ENCODE measurements around the gene ABCC10.
A peak's percentile ranks its signal among the peaks of the same experiment; 100 is the strongest.
"Not testable (repeated sequence)": the region's sequence is repeated elsewhere in the genome, so short reads cannot be mapped to it uniquely, and the experiment has no call there.

Gene ABCC10

DNA sequence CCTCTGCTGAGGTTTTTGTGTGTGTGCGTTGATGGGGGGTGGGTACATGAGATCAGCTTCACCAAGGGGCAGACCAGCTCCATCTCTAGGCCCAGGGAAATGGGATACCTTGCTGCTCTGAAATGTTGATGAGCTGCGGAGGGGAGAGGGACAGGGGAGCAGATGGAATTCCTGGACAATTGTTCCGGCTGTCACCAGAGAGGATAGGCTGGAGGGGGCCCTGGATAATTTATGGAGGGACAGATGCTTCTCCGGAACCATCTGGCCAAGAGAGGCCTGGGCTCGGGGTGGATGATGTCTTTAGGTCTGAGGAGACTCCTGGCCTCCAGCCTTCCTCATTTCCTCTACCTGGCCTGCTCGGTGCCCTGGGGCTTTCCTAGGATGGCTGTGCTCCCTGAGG is 48.2 kb downstream of the ABCC10 start:
- no peak for DNase-seq

- no peak for DNase-seq
Measured at GRCh38 chr6:43476746-43477145, 49.4 kb downstream of the ABCC10 start.

DNA sequence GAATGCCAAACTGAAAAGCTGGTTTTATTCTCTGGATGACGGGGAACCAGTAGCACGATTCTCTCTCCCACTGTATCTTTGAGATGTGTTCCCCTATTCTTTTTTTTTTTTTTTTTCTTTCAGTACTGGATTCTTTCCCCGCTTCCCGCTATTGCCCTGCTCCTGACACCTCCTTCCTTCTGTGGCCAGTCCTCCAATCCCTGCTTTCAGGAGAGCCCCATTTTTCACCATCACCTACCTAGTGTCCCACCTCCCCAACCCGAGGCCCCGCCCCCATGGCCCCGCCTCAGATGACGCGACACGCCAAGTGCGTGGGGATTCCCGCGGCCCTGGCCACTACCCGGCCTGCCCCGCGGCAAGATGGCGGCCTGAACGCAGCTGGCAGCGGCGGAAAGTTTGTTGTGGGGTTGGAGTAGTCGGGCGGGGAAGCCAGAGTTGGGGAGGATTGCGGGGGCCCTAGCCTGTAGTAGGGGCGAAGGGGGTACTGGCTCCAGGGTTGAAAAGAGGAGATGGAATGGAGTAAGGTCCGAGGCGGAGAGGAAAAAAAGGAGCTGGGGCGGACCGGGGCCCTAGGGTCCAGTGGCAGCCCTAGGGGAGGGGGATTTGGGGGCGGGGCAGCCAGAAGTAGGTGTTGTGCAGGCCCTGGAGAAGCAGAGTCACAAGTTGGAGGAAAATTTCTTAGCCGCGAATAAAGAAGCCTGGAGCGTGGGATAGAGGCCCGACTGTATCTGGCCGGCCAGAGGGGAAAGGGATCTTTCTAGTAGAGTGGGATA is 50.1 kb downstream of the ABCC10 start, which contains the start of gene TJAP1:
TJAP1 (plus strand) TSS at position 336 of the 773 bp plus-strand sequence. CDS start 21,432 bp downstream, outside the sequence.
- DNase-seq = peak; percentile 79

DNA sequence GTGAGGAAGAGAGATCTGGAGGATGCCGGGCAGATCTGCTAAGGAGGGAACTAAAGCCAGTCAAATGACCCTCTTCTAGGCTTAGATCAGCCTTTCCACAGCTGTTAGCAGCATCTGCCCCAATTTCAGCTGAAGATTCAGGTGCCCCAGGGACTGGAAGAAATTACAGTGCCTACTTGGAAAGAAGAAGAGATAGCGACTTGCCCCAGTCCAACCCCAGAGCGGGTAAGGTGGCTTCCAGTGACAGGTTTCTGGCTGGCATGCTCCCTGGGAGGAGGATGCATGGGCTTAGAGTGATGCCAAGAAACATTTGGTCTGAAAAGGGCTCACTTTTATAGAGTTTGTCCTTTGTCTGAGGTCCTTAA is 50.6 kb downstream of the ABCC10 start:
- no peak for DNase-seq

GRCh38 chr6:43481075-43481474 is 53.7 kb downstream of the ABCC10 start:
- no peak for DNase-seq

GRCh38 chr6:43481591-43482236 is 54.4 kb downstream of the ABCC10 start:
- DNase-seq = no peak

DNA sequence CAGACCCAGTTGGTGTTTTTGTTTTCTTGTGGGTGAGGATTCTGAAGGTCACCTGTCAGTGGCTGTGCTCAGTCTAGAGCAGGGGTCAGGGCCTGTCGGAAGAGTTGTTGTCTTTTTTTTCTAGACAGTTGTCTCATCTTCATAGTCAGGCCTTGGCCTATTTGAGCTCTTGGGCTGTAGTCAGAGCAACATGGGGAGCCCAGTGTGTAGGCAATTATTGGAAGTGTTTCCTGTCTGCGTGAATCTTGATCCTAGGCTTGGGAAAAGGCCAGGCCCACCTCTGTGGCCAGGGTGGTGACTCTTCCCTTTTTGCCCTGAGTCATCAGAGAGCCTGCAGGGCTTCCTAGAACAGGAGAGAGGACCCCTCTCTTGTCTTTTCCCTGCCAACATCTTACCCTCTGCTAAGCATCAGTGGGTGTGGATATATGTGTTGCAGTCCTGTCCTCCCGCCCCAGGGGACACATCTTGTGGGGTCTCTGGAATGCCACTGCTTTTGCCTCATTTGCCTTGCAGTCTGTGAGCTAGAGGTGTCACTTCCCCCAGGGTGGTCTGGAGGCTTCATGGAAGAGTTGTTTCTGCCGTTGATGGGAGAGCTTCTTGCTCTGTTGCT is 61.4 kb downstream of the ABCC10 start:
- DNase-seq = no peak

DNA sequence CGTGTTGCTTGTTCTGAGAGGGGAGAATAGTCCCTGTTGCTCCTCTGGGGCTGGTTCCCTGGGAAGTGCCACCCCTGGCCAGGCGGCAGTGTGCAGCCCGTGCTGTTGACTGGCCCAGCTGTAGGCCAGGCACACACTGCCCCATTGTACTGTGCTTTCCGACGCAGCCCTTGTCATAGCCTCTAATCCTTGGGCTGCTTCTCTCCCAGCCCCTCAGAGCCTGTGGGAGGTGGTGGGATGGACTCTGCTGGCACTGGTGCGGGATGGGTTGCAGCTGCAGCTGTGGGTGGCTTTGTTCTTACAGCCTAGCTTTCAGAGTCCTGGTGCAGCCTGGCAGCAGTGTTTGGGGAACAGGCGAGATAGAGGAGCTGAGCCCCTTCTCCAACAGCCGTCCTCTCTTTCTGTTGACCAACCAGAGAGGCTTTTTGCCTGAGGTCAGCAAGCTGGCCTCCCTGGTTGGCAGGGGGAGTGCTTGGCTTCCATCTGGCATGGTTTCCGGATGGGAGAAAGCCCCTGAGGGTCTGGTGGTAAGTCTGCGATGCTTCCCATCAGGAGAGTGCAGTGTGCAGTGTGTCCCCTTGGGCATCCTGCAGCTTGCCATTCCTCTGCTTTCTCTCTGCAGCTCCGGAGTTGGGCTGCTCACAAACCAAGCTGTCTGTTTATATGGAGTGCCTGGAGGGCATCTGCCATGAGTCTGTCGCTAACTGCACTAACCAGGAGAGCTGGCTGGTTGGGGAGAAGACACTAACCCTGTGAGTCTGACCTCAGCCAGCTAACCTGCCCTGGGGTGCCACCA is 62.1 kb downstream of the ABCC10 start:
- DNase-seq = no peak

DNA sequence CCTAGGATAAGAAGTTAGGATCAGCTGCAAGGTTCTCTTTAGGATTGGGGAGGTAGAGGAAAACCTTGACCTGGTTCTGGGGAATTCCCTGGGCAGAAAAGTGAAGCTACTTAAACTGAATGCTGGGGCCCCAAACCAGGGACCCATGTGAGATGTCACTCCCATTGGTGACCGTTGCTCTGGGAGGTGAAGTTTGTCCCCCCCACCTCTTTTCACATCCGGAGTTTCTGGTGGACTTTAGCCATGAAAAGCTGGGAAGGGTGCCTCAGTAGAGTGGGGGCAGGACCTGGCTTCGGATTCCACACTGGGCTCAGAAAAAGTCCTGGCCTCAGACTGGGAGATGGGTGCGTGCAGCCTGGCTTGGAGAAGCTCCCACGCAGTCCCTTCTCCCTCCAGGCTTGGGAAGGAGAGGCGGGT is 63.2 kb downstream of the ABCC10 start:
- DNase-seq = no peak

- DNase-seq = peak; percentile 51
Measured at GRCh38 chr6:43491750-43492661, 64.7 kb downstream of the ABCC10 start.

GRCh38 chr6:43492673-43493072 is 65.3 kb downstream of the ABCC10 start:
- DNase-seq = no peak

DNA sequence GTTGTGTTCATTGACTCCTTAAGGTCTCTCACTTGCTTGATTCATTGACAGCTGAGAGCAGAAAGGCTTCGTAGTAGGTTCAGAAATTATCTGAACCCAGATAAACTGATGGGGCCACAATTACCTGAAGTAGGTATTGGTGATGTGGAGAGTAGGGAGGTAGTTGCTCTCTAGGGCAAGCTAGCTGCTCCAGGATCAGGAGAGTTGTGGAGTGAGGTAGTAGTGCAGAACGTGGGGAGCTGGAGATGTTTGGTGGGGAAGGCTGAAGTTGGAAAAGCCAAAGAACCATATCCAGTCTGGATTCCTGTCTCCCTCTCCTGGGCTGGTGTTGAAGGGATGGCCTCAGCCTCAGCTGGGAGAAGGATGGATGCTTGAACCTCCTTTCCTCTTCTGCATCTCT is 65.9 kb downstream of the ABCC10 start:
- no peak for DNase-seq

- no peak for DNase-seq
Measured at GRCh38 chr6:43493833-43494232, 66.5 kb downstream of the ABCC10 start.

GRCh38 chr6:43494321-43494720 is 67.0 kb downstream of the ABCC10 start:
- no peak for DNase-seq

GRCh38 chr6:43494766-43495165 is 67.4 kb downstream of the ABCC10 start:
- DNase-seq = no peak

GRCh38 chr6:43495409-43495941 is 68.1 kb downstream of the ABCC10 start:
- DNase-seq = no peak

DNA sequence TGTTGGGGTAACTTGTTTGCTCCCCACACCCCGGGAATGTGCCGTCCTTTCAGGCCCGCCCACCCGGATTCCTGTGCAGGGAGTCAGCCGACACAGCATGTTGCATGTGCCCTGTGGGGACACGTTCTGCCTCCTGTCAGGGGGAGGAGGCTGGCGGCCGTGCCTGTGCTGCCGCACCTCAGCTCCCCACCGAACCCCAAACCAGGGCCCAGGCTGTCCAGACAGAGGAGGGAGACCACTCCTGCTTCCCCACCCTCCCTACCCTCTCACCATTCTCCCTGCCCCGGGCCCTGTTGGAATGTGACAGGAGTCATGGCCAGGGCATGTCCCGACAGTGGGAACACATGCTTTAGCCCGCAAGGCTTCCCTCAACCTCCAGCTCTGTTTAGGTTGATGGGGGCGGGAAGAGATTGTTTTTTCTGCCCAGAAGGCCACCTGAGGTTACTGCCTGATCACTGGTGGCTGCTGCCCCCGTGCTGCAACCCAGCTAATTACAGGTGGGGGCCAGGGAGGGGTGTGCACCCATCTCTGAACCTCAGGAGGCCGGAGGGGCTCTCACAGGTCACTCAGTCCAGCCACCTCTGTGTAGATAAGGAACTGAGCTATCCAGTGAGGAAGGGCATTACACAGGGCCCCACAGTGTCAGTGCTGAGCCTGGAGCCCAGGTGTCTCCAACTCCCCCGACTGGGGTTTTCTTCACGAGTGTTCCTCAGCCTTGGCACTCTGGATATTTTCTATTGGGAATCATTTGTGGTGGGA is 69.2 kb downstream of the ABCC10 start:
- DNase-seq = peak; percentile 57

DNA sequence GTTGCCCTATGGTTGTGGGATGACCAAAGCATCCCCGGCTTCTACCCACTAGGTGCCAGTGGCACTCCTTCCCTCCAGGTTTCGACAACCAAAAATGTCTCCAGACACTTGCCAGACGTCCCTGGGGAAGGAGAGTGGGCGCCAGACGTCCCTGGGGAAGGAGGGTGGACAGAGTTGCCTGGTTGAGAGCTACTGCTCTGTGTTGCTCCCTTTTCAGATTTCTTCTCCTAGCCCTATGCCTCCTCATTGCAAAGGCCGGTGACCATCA is 69.7 kb downstream of the ABCC10 start:
- DNase-seq = no peak

DNA sequence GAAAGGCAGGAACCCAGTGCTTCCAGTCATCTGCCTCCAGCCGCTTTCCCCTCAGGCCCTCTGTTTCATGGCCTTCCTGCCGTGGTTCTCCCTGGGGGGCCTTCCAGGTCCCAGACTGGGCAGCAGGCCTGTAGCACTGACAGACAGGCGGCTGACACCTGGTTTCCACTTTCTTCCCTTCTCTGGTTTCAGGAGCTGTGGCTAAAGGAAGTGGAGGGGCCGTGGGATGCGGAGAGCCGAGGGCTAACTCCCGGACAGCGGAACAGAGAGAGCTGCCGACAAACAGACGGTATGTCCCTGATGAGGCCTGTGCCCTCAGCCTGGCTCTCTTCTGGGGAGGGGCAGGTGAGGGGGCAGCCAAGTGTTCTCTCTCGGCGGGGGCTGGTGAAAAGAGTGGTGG is 70.3 kb downstream of the ABCC10 start:
- DNase-seq = no peak

DNA sequence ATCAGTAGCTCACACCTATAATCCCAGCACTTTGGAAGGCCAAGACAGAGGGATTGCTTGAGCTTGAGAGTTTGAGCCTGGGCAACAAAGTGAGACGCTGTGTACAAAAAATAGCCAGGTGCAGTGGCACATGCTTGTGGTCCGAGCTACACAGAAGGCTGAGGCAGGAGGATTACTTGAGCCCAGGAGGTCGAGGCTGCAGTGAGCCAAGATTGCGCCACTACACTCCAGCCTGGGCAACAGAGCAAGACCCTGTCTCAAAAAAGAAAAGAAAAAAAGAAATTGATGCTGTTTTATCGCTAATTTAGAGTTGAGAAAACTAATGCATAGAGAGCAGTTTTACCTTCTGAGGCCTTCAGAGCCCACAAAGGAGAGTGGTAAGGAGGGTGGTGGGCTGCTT is 71.0 kb downstream of the ABCC10 start:
- DNase-seq = not testable (repeated sequence)

Data from amniotic stem cell (primary cell).